ENCODE results near the gene MARK2.
"Not testable (repeated sequence)": the region's sequence is repeated elsewhere in the genome, so short reads cannot be mapped to it uniquely, and the experiment has no call there.

Gene MARK2

DNA sequence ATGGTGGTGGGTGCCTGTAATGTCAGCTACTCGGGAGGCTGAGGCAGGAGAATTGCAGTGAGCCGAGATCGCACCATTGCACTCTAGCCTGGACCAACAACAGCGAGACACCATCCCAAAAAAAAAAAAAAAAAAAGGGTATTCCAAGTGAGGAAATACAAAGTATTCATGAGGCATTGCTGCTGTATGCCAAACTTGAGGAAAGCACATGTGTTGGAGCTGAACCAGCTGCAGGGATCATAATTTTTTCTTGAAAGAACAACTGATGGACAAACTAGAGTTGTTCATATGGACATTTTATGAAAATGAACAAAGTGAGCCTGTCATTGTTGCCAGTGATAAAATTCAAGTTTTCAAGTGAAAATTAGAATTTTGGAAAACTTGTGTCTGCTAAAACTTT, 15.8 kb downstream of the MARK2 start:
- Histone ChIP-seq H3K36me3 (ENCODE audit: insufficient read depth, low read length) (peaks cover 15% of the 10 kb centered on the region), H3K9ac (ENCODE audit: low read depth, low read length) (no peak overlapping the region), H3K9me3 (ENCODE audit: insufficient read depth, low read depth, low read length) (no peaks in the 10 kb centered on the region), H3K4me3 (ENCODE audit: low read length) (no peak overlapping the region), H3K27ac (ENCODE audit: low read depth, low read length) (no peak overlapping the region), H3K4me1 (ENCODE audit: insufficient read depth, low read length) (0 out of 2 replicates have a peak, but pooled peaks cover 3% of the 10 kb centered on the region), H3K27me3 (ENCODE audit: insufficient read depth, low read length) (no peaks in the 10 kb centered on the region)
- 97% methylated on average over 3 of the region's 4 CpGs for whole genome bisulfite sequencing

DNA sequence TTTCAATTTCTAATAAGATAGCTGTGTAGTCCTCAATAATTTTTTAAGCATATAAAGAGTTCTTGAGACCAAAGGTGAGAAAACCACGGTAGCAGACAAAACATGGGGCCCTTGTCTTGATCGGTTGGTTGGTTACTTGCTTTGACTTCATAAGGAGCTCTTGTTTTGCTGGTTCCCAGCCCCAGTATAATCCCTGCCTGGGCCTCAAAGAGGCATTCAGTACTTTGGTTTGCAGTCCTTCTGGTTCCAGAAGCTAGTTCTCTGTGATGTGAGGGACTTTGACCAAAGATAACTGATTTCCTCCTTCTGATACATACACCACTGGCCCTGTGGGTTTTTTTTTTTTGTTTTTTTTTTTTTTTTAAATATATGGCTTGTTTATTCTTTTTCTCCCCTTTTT, 17.1 kb downstream of the MARK2 start:
- H3K27ac ChIP-seq (ENCODE audit: low read depth, low read length) = no peak overlapping the region
- WGBS = 95% methylated on average over 2 of the region's 2 CpGs
- H3K4me3 ChIP-seq (ENCODE audit: low read length) = no peak overlapping the region
- H3K36me3 ChIP-seq (ENCODE audit: insufficient read depth, low read length) = peaks cover 15% of the 10 kb centered on the region
- H3K4me1 ChIP-seq (ENCODE audit: insufficient read depth, low read length) = 0 out of 2 replicates have a peak, but pooled peaks cover 3% of the 10 kb centered on the region
- no peaks in the 10 kb centered on the region for H3K27me3 ChIP-seq (ENCODE audit: insufficient read depth, low read length)
- no peak overlapping the region for H3K9ac ChIP-seq (ENCODE audit: low read depth, low read length)
- H3K9me3 ChIP-seq (ENCODE audit: insufficient read depth, low read depth, low read length) = no peaks in the 10 kb centered on the region

DNA sequence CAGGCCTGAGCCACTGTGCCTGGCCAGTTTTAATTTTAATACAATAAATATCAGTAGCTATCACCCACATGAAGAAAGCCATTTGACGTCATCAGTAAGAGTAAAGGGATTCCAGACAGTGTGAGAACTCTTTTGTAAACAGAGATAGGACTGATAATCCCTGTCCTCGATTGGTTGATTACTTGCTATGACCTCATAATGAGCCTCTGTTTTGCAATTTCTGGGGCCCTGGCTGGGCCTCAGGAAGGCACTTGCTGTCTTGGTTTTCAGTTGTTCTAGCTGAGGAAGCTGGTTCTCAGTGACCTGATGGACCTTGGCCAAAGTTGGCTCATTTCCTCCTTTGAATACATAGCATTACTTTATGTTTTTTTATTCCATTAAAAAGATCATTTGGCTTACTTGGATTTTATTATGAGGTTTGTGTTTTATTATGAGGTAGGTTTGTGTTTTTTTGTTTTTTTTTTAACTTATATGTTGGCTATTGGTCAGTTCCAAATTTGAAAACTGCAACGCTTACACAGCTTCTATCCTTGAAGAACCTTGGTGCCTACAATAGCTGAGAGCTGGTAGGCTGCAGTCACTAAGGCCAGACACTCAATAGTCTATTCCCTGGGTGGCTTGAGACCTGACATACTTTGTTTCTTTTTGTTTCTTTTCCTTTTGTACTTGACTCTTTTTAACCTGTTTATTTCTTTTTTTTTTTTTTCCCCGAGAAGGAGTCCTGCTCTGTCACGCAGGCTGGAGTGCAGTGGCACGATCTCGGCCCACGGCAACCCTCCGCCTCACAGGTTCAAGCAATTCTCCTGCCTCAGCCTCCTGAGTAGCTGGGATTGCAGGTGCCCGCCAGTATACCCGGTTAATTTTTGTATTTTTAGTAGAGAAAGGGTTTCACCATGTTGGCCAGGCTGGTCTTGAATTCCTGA, 20.0 kb downstream of the MARK2 start:
- Histone ChIP-seq H3K4me3 (ENCODE audit: low read length) (no peak overlapping the region), H3K36me3 (ENCODE audit: insufficient read depth, low read length) (peaks cover 13% of the 10 kb centered on the region), H3K9ac (ENCODE audit: low read depth, low read length) (no peak overlapping the region), H3K4me1 (ENCODE audit: insufficient read depth, low read length) (peaks cover 4% of the 10 kb centered on the region; the same call in 1 of the 2 replicates), H3K27ac (ENCODE audit: low read depth, low read length) (no peak overlapping the region), H3K9me3 (ENCODE audit: insufficient read depth, low read depth, low read length) (no peaks in the 10 kb centered on the region), H3K27me3 (ENCODE audit: insufficient read depth, low read length) (no peaks in the 10 kb centered on the region)
- 94% methylated on average over 11 of the region's 11 CpGs for WGBS

DNA sequence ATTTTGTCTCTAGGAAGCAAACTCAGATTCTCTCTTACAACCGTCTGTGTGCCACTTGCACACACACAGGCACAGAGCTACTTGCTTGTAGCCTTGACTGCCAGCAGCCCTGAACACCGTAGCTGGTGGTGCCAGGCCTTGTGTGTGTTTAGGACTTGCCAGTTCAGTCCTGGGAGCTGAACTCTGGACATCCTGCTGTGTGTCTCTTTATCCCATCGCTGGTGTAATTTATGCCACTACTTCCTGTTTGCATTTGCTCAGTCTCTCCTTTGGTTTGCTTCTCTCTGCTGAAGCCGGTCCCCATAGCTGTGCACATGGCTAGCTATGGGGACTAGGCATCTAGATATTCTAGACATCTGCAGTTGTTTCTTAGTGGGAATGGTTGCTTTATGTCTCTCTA, 24.0 kb downstream of the MARK2 start:
- Histone ChIP-seq H3K4me1 (ENCODE audit: insufficient read depth, low read length) (peaks cover 17% of the 10 kb centered on the region), H3K36me3 (ENCODE audit: insufficient read depth, low read length) (peaks cover 6% of the 10 kb centered on the region), H3K27ac (ENCODE audit: low read depth, low read length) (no peak overlapping the region), H3K4me3 (ENCODE audit: low read length) (no peak overlapping the region), H3K9ac (ENCODE audit: low read depth, low read length) (no peak overlapping the region), H3K27me3 (ENCODE audit: insufficient read depth, low read length) (no peaks in the 10 kb centered on the region), H3K9me3 (ENCODE audit: insufficient read depth, low read depth, low read length) (no peaks in the 10 kb centered on the region)
- 91% methylated on average over 4 of the region's 4 CpGs for WGBS

DNA sequence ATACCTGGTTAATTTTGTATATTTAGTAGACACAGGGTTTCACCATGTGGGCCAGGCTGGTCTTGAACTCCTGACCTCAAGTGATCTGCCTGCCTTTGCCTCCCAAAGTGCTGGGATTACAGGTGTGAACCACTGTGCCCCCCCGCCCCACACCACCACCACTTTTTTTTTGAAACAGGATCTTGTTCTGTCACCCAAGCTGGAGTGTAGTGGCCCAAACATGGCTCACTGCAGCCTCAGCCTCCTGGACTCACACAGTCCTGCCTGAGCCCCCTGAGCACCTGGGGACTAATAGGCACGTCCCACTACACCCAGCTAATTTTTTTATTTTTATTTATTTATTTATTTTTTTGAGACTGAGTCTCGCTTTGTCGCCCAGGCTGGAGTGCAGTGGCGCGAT, 24.7 kb downstream of the MARK2 start:
- H3K4me3 ChIP-seq (ENCODE audit: low read length); H3K27me3 ChIP-seq (ENCODE audit: insufficient read depth, low read length); H3K9ac ChIP-seq (ENCODE audit: low read depth, low read length); H3K36me3 ChIP-seq (ENCODE audit: insufficient read depth, low read length); H3K9me3 ChIP-seq (ENCODE audit: insufficient read depth, low read depth, low read length); H3K27ac ChIP-seq (ENCODE audit: low read depth, low read length): not testable (repeated sequence)
- WGBS = 99% methylated on average over 5 of the region's 6 CpGs
- peaks cover 19% of the 10 kb centered on the region for H3K4me1 ChIP-seq (ENCODE audit: insufficient read depth, low read length)

DNA sequence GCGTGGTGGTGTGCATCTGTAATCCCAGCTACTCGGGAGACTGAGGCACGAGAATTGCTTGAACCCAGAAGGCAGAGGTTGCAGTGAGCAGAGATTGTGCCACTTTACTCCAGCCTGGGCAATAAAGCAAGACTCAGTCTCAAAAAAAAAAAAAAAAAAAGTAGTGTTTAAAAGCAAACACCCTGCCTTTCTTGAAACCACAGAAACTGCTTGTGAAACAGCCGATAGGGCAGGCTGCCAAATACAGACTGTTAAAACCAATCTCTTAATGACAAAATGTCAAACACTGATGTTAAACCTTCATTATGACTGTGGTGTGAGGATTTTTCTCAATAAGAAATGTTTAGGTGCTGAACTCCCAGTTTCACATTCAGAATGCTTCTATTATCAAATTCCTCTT, 27.3 kb downstream of the MARK2 start:
- Histone ChIP-seq H3K9ac (ENCODE audit: low read depth, low read length) (no peak overlapping the region), H3K27ac (ENCODE audit: low read depth, low read length) (no peak overlapping the region)
- WGBS = 90% methylated on average over 4 of the region's 4 CpGs

DNA sequence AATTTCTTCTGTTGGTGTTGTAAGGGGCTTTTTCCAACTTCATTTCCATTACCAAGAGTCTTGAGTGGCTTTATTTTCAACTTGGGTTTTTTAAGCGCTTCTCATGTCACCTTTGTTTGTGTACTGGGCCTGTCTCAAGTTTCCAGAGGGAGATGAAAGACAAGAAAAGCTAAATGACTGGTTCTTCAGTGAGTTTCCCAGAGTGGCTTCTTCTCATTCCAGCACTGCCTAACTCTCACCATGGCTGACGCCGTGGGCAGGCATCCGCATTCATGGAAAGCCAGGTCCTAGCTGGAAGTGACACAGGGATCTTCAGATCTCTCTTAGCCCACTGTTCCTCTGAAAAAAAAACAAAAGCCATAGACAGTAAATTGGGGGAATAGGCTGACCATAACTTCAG, 28.6 kb downstream of the MARK2 start:
- Histone ChIP-seq H3K27me3 (ENCODE audit: insufficient read depth, low read length) (no peaks in the 10 kb centered on the region), H3K9me3 (ENCODE audit: insufficient read depth, low read depth, low read length) (no peaks in the 10 kb centered on the region), H3K36me3 (ENCODE audit: insufficient read depth, low read length) (no peaks in the 10 kb centered on the region), H3K4me1 (ENCODE audit: insufficient read depth, low read length) (peaks cover 29% of the 10 kb centered on the region), H3K4me3 (ENCODE audit: low read length) (no peak overlapping the region), H3K27ac (ENCODE audit: low read depth, low read length) (no peak overlapping the region), H3K9ac (ENCODE audit: low read depth, low read length) (no peak overlapping the region)
- 88% methylated on average over 4 of the region's 4 CpGs for WGBS

More for the DNA sequence above, 27.3 kb downstream of the MARK2 start:
- Histone ChIP-seq H3K27me3 (ENCODE audit: insufficient read depth, low read length) (no peaks in the 10 kb centered on the region), H3K4me3 (ENCODE audit: low read length) (no peak overlapping the region), H3K36me3 (ENCODE audit: insufficient read depth, low read length) (peaks cover 6% of the 10 kb centered on the region), H3K9me3 (ENCODE audit: insufficient read depth, low read depth, low read length) (no peaks in the 10 kb centered on the region), H3K4me1 (ENCODE audit: insufficient read depth, low read length) (peaks cover 22% of the 10 kb centered on the region)

DNA sequence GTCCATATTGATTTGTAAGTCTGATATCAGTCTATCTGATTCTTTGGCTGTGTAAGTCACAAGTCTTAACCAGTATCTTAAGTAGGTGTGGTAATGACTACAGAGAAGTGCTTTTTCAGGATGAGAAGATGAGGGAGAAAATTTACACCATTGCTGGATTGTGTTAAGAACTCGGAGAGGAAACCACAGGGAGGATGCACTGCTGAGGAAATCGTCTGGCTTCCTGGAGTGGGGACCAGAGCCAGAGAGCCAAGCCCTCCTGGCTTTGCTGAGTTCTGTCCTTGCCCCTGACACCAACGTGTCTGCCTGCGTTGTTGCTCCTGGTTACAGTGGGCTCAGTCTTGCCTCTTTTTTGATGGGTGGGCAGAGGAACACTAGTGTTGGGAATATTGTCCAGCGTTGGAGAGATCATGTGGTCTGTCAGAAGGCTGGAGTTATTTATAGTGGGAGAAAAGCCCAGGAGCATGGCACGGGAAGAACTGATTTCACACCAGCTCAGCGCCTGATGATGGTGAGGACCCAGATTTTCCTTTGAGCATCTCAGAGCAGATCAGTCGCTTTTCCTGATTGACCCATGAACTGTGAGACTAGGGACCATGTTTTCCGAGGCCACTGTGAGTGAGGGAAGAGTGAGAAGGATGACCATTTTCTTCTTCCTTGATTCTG, 29.6 kb downstream of the MARK2 start:
- 82% methylated on average over 9 of the region's 9 CpGs for WGBS
- Histone ChIP-seq H3K36me3 (ENCODE audit: insufficient read depth, low read length) (no peaks in the 10 kb centered on the region), H3K27me3 (ENCODE audit: insufficient read depth, low read length) (no peaks in the 10 kb centered on the region), H3K9ac (ENCODE audit: low read depth, low read length) (no peak overlapping the region), H3K27ac (ENCODE audit: low read depth, low read length) (no peak overlapping the region), H3K4me3 (ENCODE audit: low read length) (no peak overlapping the region), H3K9me3 (ENCODE audit: insufficient read depth, low read depth, low read length) (no peaks in the 10 kb centered on the region), H3K4me1 (ENCODE audit: insufficient read depth, low read length) (peaks cover 27% of the 10 kb centered on the region)

DNA sequence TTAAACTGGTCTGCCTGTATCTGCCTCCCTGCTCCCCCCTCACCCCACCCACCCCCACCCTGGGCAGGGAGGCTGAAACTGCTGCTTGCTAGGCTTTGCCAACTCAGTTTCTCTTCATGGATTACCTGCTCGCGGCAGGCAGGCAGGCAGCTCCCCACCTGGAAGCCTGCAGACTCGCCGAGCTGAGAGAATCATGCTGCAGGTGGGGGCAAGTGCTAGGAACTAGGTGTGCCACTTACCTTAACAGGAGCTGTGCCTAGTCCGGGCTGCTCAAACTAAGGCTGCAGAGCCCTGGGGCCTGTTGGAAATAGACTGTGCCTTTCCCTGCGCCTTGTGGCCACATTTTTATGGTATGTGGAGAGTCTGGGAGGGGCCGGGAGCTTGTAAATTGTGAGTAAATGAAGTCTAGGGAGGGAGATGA, 30.3 kb downstream of the MARK2 start:
- no peaks in the 10 kb centered on the region for H3K9me3 ChIP-seq (ENCODE audit: insufficient read depth, low read depth, low read length)
- no peak overlapping the region for H3K4me3 ChIP-seq (ENCODE audit: low read length)
- no peak overlapping the region for H3K27ac ChIP-seq (ENCODE audit: low read depth, low read length)
- H3K27me3 ChIP-seq (ENCODE audit: insufficient read depth, low read length) = no peaks in the 10 kb centered on the region
- no peak overlapping the region for H3K9ac ChIP-seq (ENCODE audit: low read depth, low read length)
- 91% methylated on average over 7 of the region's 7 CpGs for WGBS
- H3K36me3 ChIP-seq (ENCODE audit: insufficient read depth, low read length) = no peaks in the 10 kb centered on the region
- peaks cover 27% of the 10 kb centered on the region for H3K4me1 ChIP-seq (ENCODE audit: insufficient read depth, low read length)

DNA sequence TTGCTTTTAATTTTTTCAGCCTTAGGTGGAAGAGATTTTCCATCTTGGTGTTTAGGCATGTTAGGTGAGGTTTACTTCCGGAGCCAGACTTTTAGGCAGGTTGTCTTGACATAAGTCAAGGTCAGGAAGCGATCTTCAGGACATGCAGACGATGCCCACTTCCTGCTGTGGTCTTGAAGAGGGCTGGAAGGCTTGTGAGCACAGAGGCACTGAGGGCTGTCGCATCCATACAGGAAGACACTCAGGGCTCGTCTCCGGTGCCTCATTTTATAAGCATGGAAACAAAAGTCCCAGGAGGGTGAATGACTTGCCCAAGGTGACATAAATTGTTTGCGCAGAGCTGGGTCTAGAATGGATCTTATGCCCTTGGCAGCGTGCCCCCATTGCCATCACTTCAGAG, 30.8 kb downstream of the MARK2 start:
- Histone ChIP-seq H3K4me3 (ENCODE audit: low read length) (no peak overlapping the region), H3K27ac (ENCODE audit: low read depth, low read length) (no peak overlapping the region), H3K9ac (ENCODE audit: low read depth, low read length) (no peak overlapping the region), H3K4me1 (ENCODE audit: insufficient read depth, low read length) (peaks cover 27% of the 10 kb centered on the region), H3K27me3 (ENCODE audit: insufficient read depth, low read length) (no peaks in the 10 kb centered on the region), H3K9me3 (ENCODE audit: insufficient read depth, low read depth, low read length) (no peaks in the 10 kb centered on the region), H3K36me3 (ENCODE audit: insufficient read depth, low read length) (no peaks in the 10 kb centered on the region)
- 91% methylated on average over 8 of the region's 8 CpGs for WGBS

DNA sequence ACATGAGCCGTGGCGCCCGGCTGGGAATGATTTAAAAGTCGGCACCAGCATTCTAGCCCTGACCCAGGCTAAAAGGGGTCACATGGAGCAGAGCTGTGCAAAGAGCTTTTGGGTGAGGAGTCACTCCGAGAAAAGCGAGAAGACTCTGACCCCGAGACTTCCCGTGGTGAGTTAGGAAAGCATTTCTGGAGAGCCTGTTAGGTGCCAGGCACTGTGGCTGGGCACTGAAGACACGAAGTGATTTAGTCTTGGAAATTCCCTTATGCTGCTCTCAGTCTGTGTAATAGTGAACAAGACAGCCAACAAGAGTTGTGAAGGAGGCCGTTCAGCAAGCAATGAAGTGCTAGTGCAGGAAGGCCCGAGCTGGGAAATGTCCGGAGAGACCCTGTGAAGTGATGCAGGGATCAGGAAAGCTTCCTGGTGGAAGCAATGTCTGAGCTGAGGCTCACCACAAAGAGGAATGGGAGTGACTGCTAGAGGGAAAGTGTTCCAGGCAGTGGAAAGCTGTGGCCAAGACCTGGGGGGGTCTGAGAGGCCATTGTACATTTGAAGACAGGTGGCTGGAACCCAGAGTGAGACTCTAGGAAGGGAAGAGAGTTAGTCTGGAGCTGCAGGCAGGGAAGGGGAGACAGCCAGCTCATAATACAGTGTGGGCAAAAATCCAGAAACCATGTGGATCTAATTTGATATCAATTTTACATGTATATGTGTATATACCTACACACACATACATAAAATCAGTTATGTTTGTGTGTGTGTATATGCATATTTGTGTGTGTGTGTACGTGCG, 31.6 kb downstream of the MARK2 start:
- WGBS = 92% methylated on average over 14 of the region's 14 CpGs
- no peak overlapping the region for H3K4me3 ChIP-seq (ENCODE audit: low read length)
- peaks cover 2% of the 10 kb centered on the region; the same call in 1 of the 2 replicates for H3K36me3 ChIP-seq (ENCODE audit: insufficient read depth, low read length)
- no peaks in the 10 kb centered on the region for H3K27me3 ChIP-seq (ENCODE audit: insufficient read depth, low read length)
- no peak overlapping the region for H3K27ac ChIP-seq (ENCODE audit: low read depth, low read length)
- H3K4me1 ChIP-seq (ENCODE audit: insufficient read depth, low read length) = peaks cover 27% of the 10 kb centered on the region
- H3K9ac ChIP-seq (ENCODE audit: low read depth, low read length) = no peak overlapping the region
- H3K9me3 ChIP-seq (ENCODE audit: insufficient read depth, low read depth, low read length) = no peaks in the 10 kb centered on the region
